HEK293T (cell line): ENCODE data around the gene KIF5B.

Source experiments
- BHLHE40 ChIP-seq: fragments of 450-650 bp; IDR thresholded peaks from 2 replicates; pipeline ENCODE4 v1.6.1; 2016; ENCODE audit warnings: mild to moderate bottlenecking, moderate library complexity, borderline replicate concordance
- ELF4 ChIP-seq: fragments of 450-650 bp; IDR thresholded peaks from 2 replicates; pipeline ENCODE4 v1.6.1; 2017; ENCODE audit warnings: antibody characterized with exemption
- FOXK2 ChIP-seq: fragments of 450-650 bp; IDR thresholded peaks from 2 replicates; pipeline ENCODE4 v1.6.1; 2016; ENCODE audit warnings: mild to moderate bottlenecking
- FOXM1 ChIP-seq: fragments of 450-650 bp; IDR thresholded peaks from 2 replicates; pipeline ENCODE4 v1.6.1; 2017; ENCODE audit warnings: mild to moderate bottlenecking, borderline replicate concordance
- L3MBTL2 ChIP-seq: fragments of 450-650 bp; conservative IDR thresholded peaks from 2 replicates; pipeline ENCODE4 v1.6.1; 2016; ENCODE audit warnings: mild to moderate bottlenecking
- SP1 ChIP-seq: fragments of 450-650 bp; IDR thresholded peaks from 2 replicates; pipeline ENCODE4 v1.6.1; 2017
- SUZ12 ChIP-seq: fragments of 450-650 bp; IDR thresholded peaks from 2 replicates; pipeline ENCODE4 v1.6.1; 2016; ENCODE audit warnings: mild to moderate bottlenecking
- ZNF384 ChIP-seq: fragments of 450-650 bp; IDR thresholded peaks from 2 replicates; pipeline ENCODE4 v1.6.1; 2016

- no peak for TF ChIP-seq FOXM1
- no peak for TF ChIP-seq SP1
- TF ChIP-seq FOXK2 = no peak
- TF ChIP-seq L3MBTL2 = no peak
- no peak for TF ChIP-seq SUZ12
- no peak for TF ChIP-seq ELF4
- TF ChIP-seq ZNF384 = no peak
- TF ChIP-seq BHLHE40 = no peak
These were observed 48.0 kb upstream of the KIF5B start for GRCh38 chr10:32104181-32104580.
